LNCaP clone FGC (cell line): ENCODE measurements around the gene KRT85.
"Not testable (repeated sequence)": the region's sequence is repeated elsewhere in the genome, so short reads cannot be mapped to it uniquely, and the experiment has no call there.

Experiments used
- DNase-seq: peaks from one replicate; pipeline ENCODE4 v3.0.0-alpha.2; 2011; ENCODE audit warnings: low read depth
- H3K4me3 ChIP-seq: 2 replicates; pipeline ENCODE4 v1.5.1; 2011; ENCODE audit warnings: mild to moderate bottlenecking, low read depth, low read length, control low read depth
- CTCF ChIP-seq: IDR thresholded peaks from 2 replicates; pipeline ENCODE4 v1.5.1; 2012; ENCODE audit warnings: mild to moderate bottlenecking; ENCODE audit not compliant: control insufficient read depth, insufficient read depth; ENCODE audit errors: extremely low read depth

KRT85 gene

GRCh38 chr12:52350021-52350620, 17.2 kb downstream of the KRT85 start:
- DNase-seq = no peak
- H3K4me3 ChIP-seq = no peak overlapping the region
- no peak for TF ChIP-seq CTCF

GRCh38 chr12:52349196-52349595, 18.1 kb downstream of the KRT85 start:
- no peak overlapping the region for H3K4me3 ChIP-seq
- TF ChIP-seq CTCF = no peak
- no peak for DNase-seq

- no peak for DNase-seq
- H3K4me3 ChIP-seq = no peak overlapping the region
- no peak for TF ChIP-seq CTCF
Observed at GRCh38 chr12:52347551-52348510, 19.4 kb downstream of the KRT85 start.

GRCh38 chr12:52347016-52347415, 20.3 kb downstream of the KRT85 start:
- DNase-seq = no peak
- no peak for TF ChIP-seq CTCF
- H3K4me3 ChIP-seq = no peak overlapping the region

- no peak for DNase-seq
- no peak overlapping the region for H3K4me3 ChIP-seq
- TF ChIP-seq CTCF = no peak
Observed at GRCh38 chr12:52346593-52346992, 20.7 kb downstream of the KRT85 start.

GRCh38 chr12:52345041-52345440, 22.2 kb downstream of the KRT85 start:
- H3K4me3 ChIP-seq, DNase-seq: not testable (repeated sequence)

- no peak overlapping the region for H3K4me3 ChIP-seq
- no peak for TF ChIP-seq CTCF
- no peak for DNase-seq
Observed at GRCh38 chr12:52344111-52344510, 23.2 kb downstream of the KRT85 start.
